HepG2 (cell line): Measurements from ENCODE around the gene ARPC1A. TPM values are rescaled to one million over a fixed set of nuclear protein-coding genes. Genes with fewer than 3 reads are reported as not detected.

Experiments used
- ARHGAP35 ChIP-seq: sonication (generic); formaldehyde crosslinking; IDR thresholded peaks from 2 replicates; pipeline ENCODE4 v1.9.0; 2022; ENCODE audit warnings: mild to moderate bottlenecking, inconsistent platforms, moderate library complexity, missing genetic modification reagents, borderline replicate concordance
- CHCHD3 ChIP-seq: sonication (generic); formaldehyde crosslinking; IDR thresholded peaks from 2 replicates; pipeline ENCODE4 v1.8.0; 2022; ENCODE audit warnings: mild to moderate bottlenecking, missing genetic modification reagents, moderate library complexity
- GMEB1 ChIP-seq: sonication (generic); formaldehyde crosslinking; IDR thresholded peaks from 2 replicates; pipeline ENCODE4 v1.5.1; 2020; ENCODE audit warnings: missing genetic modification reagents, mild to moderate bottlenecking, borderline replicate concordance
- IKZF1 ChIP-seq: fragments of 450-650 bp; IDR thresholded peaks from 2 replicates; pipeline ENCODE4 v1.7.1; 2016
- KDM3A ChIP-seq: IDR thresholded peaks from 2 replicates; pipeline ENCODE4 v1.6.1; 2018; ENCODE audit warnings: low read depth, missing compliant biosample characterization
- NBN ChIP-seq: fragments of 450-650 bp; conservative IDR thresholded peaks from 2 replicates; pipeline ENCODE4 v1.6.1; 2017
- RERE ChIP-seq: IDR thresholded peaks from 2 replicates; pipeline ENCODE4 v1.6.1; 2016; ENCODE audit warnings: low read depth, missing genetic modification reagents, missing compliant biosample characterization
- SALL2 ChIP-seq: sonication (generic); formaldehyde crosslinking; IDR thresholded peaks from 2 replicates; pipeline ENCODE4 v1.8.1; 2023; ENCODE audit warnings: mild to moderate bottlenecking, missing genetic modification reagents, inconsistent platforms
- TRIM22 ChIP-seq: fragments of 450-650 bp; IDR thresholded peaks from 2 replicates; pipeline ENCODE4 v1.6.1; 2017
- ZBED4 ChIP-seq: sonication (generic); formaldehyde crosslinking; IDR thresholded peaks from 2 replicates; pipeline ENCODE4 v1.4.0; 2020; ENCODE audit warnings: missing genetic modification reagents, borderline replicate concordance
- ZNF556 ChIP-seq: sonication (generic); formaldehyde crosslinking; IDR thresholded peaks from 2 replicates; pipeline ENCODE4 v1.4.0; 2020; ENCODE audit warnings: mild to moderate bottlenecking, missing genetic modification reagents, borderline replicate concordance
- ZNF678 ChIP-seq: sonication (generic); formaldehyde crosslinking; IDR thresholded peaks from 2 replicates; pipeline ENCODE4 v1.4.0; 2020; ENCODE audit warnings: mild to moderate bottlenecking, missing genetic modification reagents
- ZNF75D ChIP-seq: sonication (generic); formaldehyde crosslinking; IDR thresholded peaks from 2 replicates; pipeline ENCODE4 v1.8.1; 2023; ENCODE audit warnings: missing genetic modification reagents, mild to moderate bottlenecking, borderline replicate concordance
- ZSCAN25 ChIP-seq: sonication (generic); formaldehyde crosslinking; IDR thresholded peaks from 2 replicates; pipeline ENCODE4 v1.8.0; 2022; ENCODE audit warnings: mild to moderate bottlenecking, missing genetic modification reagents
- ZUFSP ChIP-seq: sonication (generic); formaldehyde crosslinking; IDR thresholded peaks from 2 replicates; pipeline ENCODE4 v1.9.0; 2021; ENCODE audit warnings: missing genetic modification reagents, mild to moderate bottlenecking, borderline replicate concordance
- polyA plus RNA-seq, 8 experiments: library from polyadenylated mRNA; depleted of rRNA in 3 of 8; stranded (reverse) in 7 of 8; unstranded in 1 of 8; fragments of >200 nt; fragmentation: Illumina TruSeq in 4 of 8; extraction: Trizol in 4 of 8; gene quantifications; 2 replicates each; pipeline versions ENCODE4 v1.2.1 to v1.2.3, GENCODE V29; 2011 to 2016; ENCODE audit warnings: low read depth in 4 of 8, missing spikeins in 1 of 8, mixed read lengths in 1 of 8; ENCODE audit not compliant: insufficient read depth in 1 of 8
- total RNA-seq, 5 experiments: library from RNA; depleted of rRNA; stranded (reverse); fragments of >200 nt; fragmentation: Illumina TruSeq; extraction: Trizol; gene quantifications; 2 replicates each; pipeline ENCODE4 v1.2.3, GENCODE V29; 2016; ENCODE audit warnings: low read depth in 1 of 5

The ARPC1A gene
- total and polyA plus RNA-seq, 2 of the 13 experiments (the other 11 are each of a cell fraction or from before 2014, with no cell fraction given): 44.3 to 88.5 TPM

GRCh38 chr7:99407872-99408378 lies 82.2 kb downstream of the ARPC1A start (continued):
- TF ChIP-seq ZBED4 (CRISPR knock-in tag): no peak
- TF ChIP-seq KDM3A (CRISPR knock-in tag): no peak
- TF ChIP-seq ARHGAP35 (CRISPR knock-in tag): no peak
- peak; percentile 53; the same call in 1 of the 2 replicates for TF ChIP-seq ZNF75D
- no peak for TF ChIP-seq RERE (CRISPR knock-in tag)
- no peak for TF ChIP-seq GMEB1 (CRISPR knock-in tag)
- TF ChIP-seq SALL2 (CRISPR knock-in tag): no peak
- TF ChIP-seq ZSCAN25: no peak
- TF ChIP-seq ZUFSP: no peak
- 0 out of 2 replicates have a peak, but pooled peaks have one; percentile 12 for TF ChIP-seq ZNF556 (CRISPR knock-in tag)
- 0 out of 2 replicates have a peak, but pooled peaks have one; percentile 6 for TF ChIP-seq ZNF678 (CRISPR knock-in tag)
- TF ChIP-seq CHCHD3: no peak
- TF ChIP-seq NBN: no peak
- TF ChIP-seq IKZF1: no peak
- TF ChIP-seq TRIM22: no peak
